ENCODE results near the gene PKP2. TPM values are rescaled to one million over a fixed set of nuclear protein-coding genes. Genes with fewer than 3 reads are reported as not detected.

The PKP2 gene
- total and polyA plus RNA-seq, 2 of the 13 experiments (the other 11 are each of a cell fraction or from before 2014, with no cell fraction given) = 15.1 to 25.3 TPM

DNA sequence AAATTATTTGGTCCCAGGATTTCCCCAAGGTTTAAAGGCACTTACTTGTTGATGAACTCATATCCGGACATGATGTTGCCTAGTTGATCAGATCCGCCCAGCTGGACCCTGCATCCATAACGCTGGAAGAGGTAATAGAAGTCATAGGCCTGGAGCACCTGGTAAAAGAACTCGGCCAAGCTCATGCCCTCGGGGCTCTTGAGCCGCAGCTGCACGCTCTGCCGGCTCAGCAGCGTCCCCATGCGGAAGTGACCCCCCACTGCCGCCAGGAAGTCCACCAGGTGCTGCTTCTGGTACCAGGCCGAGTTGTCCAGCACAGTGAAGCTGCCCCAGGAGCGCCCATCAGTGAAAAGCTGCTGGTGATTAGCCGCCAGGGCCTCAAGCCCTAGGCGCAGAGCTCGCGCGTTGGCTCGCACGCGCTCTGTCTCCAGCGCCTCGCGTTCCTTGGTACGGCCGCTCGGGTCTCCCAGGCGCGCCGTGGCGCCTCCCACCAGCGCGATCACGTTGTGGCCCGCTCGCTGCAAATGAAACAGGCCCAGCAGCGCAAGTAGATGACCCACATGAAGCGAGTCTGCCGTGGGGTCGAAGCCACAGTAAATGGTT lies 141.4 kb downstream of the PKP2 start (continued):
- TF ChIP-seq, protein P1, sequence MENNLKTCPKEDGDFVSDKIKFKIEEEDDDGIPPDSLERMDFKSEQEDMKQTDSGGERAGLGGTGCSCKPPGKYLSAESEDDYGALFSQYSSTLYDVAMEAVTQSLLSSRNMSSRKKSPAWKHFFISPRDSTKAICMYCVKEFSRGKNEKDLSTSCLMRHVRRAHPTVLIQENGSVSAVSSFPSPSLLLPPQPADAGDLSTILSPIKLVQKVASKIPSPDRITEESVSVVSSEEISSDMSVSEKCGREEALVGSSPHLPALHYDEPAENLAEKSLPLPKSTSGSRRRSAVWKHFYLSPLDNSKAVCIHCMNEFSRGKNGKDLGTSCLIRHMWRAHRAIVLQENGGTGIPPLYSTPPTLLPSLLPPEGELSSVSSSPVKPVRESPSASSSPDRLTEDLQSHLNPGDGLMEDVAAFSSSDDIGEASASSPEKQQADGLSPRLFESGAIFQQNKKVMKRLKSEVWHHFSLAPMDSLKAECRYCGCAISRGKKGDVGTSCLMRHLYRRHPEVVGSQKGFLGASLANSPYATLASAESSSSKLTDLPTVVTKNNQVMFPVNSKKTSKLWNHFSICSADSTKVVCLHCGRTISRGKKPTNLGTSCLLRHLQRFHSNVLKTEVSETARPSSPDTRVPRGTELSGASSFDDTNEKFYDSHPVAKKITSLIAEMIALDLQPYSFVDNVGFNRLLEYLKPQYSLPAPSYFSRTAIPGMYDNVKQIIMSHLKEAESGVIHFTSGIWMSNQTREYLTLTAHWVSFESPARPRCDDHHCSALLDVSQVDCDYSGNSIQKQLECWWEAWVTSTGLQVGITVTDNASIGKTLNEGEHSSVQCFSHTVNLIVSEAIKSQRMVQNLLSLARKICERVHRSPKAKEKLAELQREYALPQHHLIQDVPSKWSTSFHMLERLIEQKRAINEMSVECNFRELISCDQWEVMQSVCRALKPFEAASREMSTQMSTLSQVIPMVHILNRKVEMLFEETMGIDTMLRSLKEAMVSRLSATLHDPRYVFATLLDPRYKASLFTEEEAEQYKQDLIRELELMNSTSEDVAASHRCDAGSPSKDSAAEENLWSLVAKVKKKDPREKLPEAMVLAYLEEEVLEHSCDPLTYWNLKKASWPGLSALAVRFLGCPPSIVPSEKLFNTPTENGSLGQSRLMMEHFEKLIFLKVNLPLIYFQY (CRISPR knock-in tag; IDR thresholded peaks at IDR 0.05; ENCODE audit: borderline replicate concordance) = no peak
- TF ChIP-seq, protein P2, sequence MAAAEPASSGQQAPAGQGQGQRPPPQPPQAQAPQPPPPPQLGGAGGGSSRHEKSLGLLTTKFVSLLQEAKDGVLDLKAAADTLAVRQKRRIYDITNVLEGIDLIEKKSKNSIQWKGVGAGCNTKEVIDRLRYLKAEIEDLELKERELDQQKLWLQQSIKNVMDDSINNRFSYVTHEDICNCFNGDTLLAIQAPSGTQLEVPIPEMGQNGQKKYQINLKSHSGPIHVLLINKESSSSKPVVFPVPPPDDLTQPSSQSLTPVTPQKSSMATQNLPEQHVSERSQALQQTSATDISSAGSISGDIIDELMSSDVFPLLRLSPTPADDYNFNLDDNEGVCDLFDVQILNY (CRISPR knock-in tag; conservative IDR thresholded peaks at IDR 0.05) = no peak
- TF ChIP-seq ELF3 (CRISPR knock-in tag; IDR thresholded peaks at IDR 0.05) = peak; percentile 56
- TF ChIP-seq HNRNPK (IDR thresholded peaks at IDR 0.05; ENCODE audit: low read depth, low read length, poor library complexity, severe bottlenecking) = no peak
- peak; percentile 82 for TF ChIP-seq GABPB1 (CRISPR knock-in tag; IDR thresholded peaks at IDR 0.05)
- TF ChIP-seq, protein P3, sequence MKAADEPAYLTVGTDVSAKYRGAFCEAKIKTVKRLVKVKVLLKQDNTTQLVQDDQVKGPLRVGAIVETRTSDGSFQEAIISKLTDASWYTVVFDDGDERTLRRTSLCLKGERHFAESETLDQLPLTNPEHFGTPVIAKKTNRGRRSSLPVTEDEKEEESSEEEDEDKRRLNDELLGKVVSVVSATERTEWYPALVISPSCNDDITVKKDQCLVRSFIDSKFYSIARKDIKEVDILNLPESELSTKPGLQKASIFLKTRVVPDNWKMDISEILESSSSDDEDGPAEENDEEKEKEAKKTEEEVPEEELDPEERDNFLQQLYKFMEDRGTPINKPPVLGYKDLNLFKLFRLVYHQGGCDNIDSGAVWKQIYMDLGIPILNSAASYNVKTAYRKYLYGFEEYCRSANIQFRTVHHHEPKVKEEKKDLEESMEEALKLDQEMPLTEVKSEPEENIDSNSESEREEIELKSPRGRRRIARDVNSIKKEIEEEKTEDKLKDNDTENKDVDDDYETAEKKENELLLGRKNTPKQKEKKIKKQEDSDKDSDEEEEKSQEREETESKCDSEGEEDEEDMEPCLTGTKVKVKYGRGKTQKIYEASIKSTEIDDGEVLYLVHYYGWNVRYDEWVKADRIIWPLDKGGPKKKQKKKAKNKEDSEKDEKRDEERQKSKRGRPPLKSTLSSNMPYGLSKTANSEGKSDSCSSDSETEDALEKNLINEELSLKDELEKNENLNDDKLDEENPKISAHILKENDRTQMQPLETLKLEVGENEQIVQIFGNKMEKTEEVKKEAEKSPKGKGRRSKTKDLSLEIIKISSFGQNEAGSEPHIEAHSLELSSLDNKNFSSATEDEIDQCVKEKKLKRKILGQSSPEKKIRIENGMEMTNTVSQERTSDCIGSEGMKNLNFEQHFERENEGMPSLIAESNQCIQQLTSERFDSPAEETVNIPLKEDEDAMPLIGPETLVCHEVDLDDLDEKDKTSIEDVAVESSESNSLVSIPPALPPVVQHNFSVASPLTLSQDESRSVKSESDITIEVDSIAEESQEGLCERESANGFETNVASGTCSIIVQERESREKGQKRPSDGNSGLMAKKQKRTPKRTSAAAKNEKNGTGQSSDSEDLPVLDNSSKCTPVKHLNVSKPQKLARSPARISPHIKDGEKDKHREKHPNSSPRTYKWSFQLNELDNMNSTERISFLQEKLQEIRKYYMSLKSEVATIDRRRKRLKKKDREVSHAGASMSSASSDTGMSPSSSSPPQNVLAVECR (CRISPR knock-in tag; IDR thresholded peaks at IDR 0.05; ENCODE audit: borderline replicate concordance) = peak; percentile 81
- TF ChIP-seq IKZF4 (CRISPR knock-in tag; IDR thresholded peaks at IDR 0.05; ENCODE audit: borderline replicate concordance, low read depth, not compliant biosample characterization) = no peak
- TF ChIP-seq SP2 (CRISPR knock-in tag; IDR thresholded peaks at IDR 0.05) = no peak
- TF ChIP-seq GPN1 (CRISPR knock-in tag; IDR thresholded peaks at IDR 0.05; ENCODE audit: borderline replicate concordance) = no peak
- peak; percentile 74 for TF ChIP-seq ZNF224 (CRISPR knock-in tag; IDR thresholded peaks at IDR 0.05)
- TF ChIP-seq ZNF557 (CRISPR knock-in tag; IDR thresholded peaks at IDR 0.05) = no peak
- TF ChIP-seq, protein P4, sequence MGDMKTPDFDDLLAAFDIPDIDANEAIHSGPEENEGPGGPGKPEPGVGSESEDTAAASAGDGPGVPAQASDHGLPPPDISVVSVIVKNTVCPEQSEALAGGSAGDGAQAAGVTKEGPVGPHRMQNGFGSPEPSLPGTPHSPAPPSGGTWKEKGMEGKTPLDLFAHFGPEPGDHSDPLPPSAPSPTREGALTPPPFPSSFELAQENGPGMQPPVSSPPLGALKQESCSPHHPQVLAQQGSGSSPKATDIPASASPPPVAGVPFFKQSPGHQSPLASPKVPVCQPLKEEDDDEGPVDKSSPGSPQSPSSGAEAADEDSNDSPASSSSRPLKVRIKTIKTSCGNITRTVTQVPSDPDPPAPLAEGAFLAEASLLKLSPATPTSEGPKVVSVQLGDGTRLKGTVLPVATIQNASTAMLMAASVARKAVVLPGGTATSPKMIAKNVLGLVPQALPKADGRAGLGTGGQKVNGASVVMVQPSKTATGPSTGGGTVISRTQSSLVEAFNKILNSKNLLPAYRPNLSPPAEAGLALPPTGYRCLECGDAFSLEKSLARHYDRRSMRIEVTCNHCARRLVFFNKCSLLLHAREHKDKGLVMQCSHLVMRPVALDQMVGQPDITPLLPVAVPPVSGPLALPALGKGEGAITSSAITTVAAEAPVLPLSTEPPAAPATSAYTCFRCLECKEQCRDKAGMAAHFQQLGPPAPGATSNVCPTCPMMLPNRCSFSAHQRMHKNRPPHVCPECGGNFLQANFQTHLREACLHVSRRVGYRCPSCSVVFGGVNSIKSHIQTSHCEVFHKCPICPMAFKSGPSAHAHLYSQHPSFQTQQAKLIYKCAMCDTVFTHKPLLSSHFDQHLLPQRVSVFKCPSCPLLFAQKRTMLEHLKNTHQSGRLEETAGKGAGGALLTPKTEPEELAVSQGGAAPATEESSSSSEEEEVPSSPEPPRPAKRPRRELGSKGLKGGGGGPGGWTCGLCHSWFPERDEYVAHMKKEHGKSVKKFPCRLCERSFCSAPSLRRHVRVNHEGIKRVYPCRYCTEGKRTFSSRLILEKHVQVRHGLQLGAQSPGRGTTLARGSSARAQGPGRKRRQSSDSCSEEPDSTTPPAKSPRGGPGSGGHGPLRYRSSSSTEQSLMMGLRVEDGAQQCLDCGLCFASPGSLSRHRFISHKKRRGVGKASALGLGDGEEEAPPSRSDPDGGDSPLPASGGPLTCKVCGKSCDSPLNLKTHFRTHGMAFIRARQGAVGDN (CRISPR knock-in tag; IDR thresholded peaks at IDR 0.05) = no peak; the same call in 1 of the 2 replicates
- TF ChIP-seq, protein P5, sequence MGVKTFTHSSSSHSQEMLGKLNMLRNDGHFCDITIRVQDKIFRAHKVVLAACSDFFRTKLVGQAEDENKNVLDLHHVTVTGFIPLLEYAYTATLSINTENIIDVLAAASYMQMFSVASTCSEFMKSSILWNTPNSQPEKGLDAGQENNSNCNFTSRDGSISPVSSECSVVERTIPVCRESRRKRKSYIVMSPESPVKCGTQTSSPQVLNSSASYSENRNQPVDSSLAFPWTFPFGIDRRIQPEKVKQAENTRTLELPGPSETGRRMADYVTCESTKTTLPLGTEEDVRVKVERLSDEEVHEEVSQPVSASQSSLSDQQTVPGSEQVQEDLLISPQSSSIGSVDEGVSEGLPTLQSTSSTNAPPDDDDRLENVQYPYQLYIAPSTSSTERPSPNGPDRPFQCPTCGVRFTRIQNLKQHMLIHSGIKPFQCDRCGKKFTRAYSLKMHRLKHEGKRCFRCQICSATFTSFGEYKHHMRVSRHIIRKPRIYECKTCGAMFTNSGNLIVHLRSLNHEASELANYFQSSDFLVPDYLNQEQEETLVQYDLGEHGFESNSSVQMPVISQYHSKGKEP (CRISPR knock-in tag; IDR thresholded peaks at IDR 0.05) = no peak
